GM21367 (cell line): ENCODE results near the gene HBM.
"Not testable (repeated sequence)": the region's sequence is repeated elsewhere in the genome, so short reads cannot be mapped to it uniquely, and the experiment has no call there.

Experiments used
- ATAC-seq: cut with Tn5 transposase; IDR thresholded peaks from one replicate; pipeline ENCODE4 v1.9.1; 2021; ENCODE audit not compliant: unreplicated experiment

HBM gene

GRCh38 chr16:165539-166374 is at the start of gene HBM:
TSS of gene HBM (plus strand) at chr16:165978. CDS start at chr16:165998, 20 bp downstream.
- no peak for ATAC-seq

GRCh38 chr16:116015-116414 is 49.8 kb upstream of the HBM start:
- no peak for ATAC-seq

- ATAC-seq, result peak; percentile 45
Observed at GRCh38 chr16:117379-118365, 48.1 kb upstream of the HBM start.

- no peak for ATAC-seq
Observed at GRCh38 chr16:118857-119256, 46.9 kb upstream of the HBM start.

- no peak for ATAC-seq
Observed at GRCh38 chr16:119295-119694, 46.5 kb upstream of the HBM start.

- ATAC-seq, result no peak
Observed at GRCh38 chr16:119835-120491, 45.8 kb upstream of the HBM start.

- no peak for ATAC-seq
Observed at GRCh38 chr16:120756-121155, 45.0 kb upstream of the HBM start.

- no peak for ATAC-seq
Observed at GRCh38 chr16:122361-122760, 43.4 kb upstream of the HBM start.

GRCh38 chr16:123558-124350 is 42.0 kb upstream of the HBM start:
- not testable (repeated sequence) for ATAC-seq

GRCh38 chr16:125011-125410 is 40.8 kb upstream of the HBM start:
- ATAC-seq, result no peak

GRCh38 chr16:129075-129474 is 36.7 kb upstream of the HBM start:
- no peak for ATAC-seq

- no peak for ATAC-seq
Observed at GRCh38 chr16:130533-131173, 35.1 kb upstream of the HBM start.

- no peak for ATAC-seq
Observed at GRCh38 chr16:132120-132519, 33.7 kb upstream of the HBM start.

GRCh38 chr16:133716-134115 is 32.1 kb upstream of the HBM start:
- ATAC-seq, result no peak

GRCh38 chr16:138049-138417 is 27.7 kb upstream of the HBM start:
- ATAC-seq, result no peak

GRCh38 chr16:140175-140857 is 25.5 kb upstream of the HBM start:
- no peak for ATAC-seq

GRCh38 chr16:142405-142967 is 23.3 kb upstream of the HBM start:
- ATAC-seq, result no peak

- ATAC-seq, result no peak
Observed at GRCh38 chr16:143047-143446, 22.7 kb upstream of the HBM start.

- ATAC-seq, result no peak
Observed at GRCh38 chr16:143456-143855, 22.3 kb upstream of the HBM start.
